ENCODE measurements around the gene YPEL1. TPM values are rescaled to one million over a fixed set of nuclear protein-coding genes. Genes with fewer than 3 reads are reported as not detected.

YPEL1 gene
- total RNA-seq, 4 donors from 2014 or later, result 1.5 to 5.1 (median 2.4) TPM

DNA sequence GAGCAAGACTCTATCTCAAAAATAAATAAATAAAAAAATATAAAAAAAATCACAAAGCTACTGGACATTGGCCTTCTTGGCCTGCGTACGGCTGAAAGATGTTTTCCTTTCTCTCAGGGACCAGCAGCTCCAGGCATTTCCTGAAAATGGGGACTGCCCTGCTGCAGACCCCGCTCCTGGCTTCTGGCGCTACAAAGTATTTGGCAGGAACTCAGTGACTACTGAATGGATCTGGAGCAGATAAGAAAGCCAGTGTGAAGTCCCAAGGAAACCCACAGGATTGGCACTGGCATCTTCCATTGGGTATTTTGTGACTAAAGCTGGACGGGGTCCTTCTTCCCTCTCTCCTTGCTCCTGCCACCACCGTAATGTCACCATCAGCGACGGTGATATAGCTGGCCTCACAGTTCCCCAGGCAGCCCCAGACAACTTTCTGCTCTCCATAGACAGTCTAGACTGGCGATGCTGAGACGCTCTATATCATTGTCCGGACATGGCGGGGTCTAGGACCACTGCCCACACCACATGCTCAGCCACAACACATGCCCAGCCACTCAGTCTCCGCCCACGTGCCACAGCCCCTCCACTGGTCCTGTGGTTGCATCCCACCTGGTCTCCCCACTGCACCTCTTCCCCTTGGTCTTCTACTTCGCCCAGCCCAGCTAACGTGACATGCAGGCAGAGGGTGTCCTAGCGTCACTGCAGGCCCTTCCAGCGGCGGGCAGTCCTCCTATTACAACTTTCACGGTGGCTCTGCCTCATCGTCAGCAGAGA, 22.7 kb upstream of the YPEL1 start:
- WGBS, result 92% methylated on average over 21 of the region's 21 CpGs
- Histone ChIP-seq H3K4me3 (no peak overlapping the region), H3K36me3 (peaks cover 45% of the 10 kb centered on the region), H3K9me3 (no peaks in the 10 kb centered on the region), H3K27me3 (no peaks in the 10 kb centered on the region), H3K4me1 (peaks cover 14% of the 10 kb centered on the region), H3K27ac (no peak overlapping the region)
- DNase-seq (ENCODE audit: low spot score in 2 of 2), result no peak
- TF ChIP-seq POLR2AphosphoS5 (IDR thresholded peaks at IDR 0.05), result no peak
- TF ChIP-seq EP300 (IDR thresholded peaks at IDR 0.05), result no peak
- no peak for TF ChIP-seq POLR2A (IDR thresholded peaks at IDR 0.05)
- TF ChIP-seq CTCF (IDR thresholded peaks at IDR 0.05), result no peak

GRCh38 chr22:21755851-21756284, 20.3 kb upstream of the YPEL1 start:
- Histone ChIP-seq H3K4me1 (peaks cover 14% of the 10 kb centered on the region), H3K36me3 (peaks cover 21% of the 10 kb centered on the region), H3K27me3 (no peaks in the 10 kb centered on the region), H3K27ac (no peak overlapping the region), H3K9me3 (no peaks in the 10 kb centered on the region), H3K4me3 (no peak overlapping the region)
- no peak for TF ChIP-seq CTCF (IDR thresholded peaks at IDR 0.05)
- no peak for TF ChIP-seq EP300 (IDR thresholded peaks at IDR 0.05)
- no peak for TF ChIP-seq POLR2AphosphoS5 (IDR thresholded peaks at IDR 0.05)
- TF ChIP-seq POLR2A (IDR thresholded peaks at IDR 0.05), result no peak
- no peak for DNase-seq (ENCODE audit: low spot score in 2 of 2)
- 40% methylated on average over 5 of the region's 5 CpGs for WGBS

GRCh38 chr22:21754523-21754922, 18.9 kb upstream of the YPEL1 start:
- WGBS, result 14% methylated on average over 6 of the region's 7 CpGs
- Histone ChIP-seq H3K9me3 (no peaks in the 10 kb centered on the region), H3K36me3 (peaks cover 21% of the 10 kb centered on the region), H3K27ac (no peak overlapping the region), H3K27me3 (no peaks in the 10 kb centered on the region), H3K4me3 (no peak overlapping the region), H3K4me1 (peaks cover 14% of the 10 kb centered on the region)
- no peak for TF ChIP-seq EP300 (IDR thresholded peaks at IDR 0.05)
- peak in 1 of 3 donors; percentile 4 for TF ChIP-seq POLR2AphosphoS5 (IDR thresholded peaks at IDR 0.05)
- DNase-seq (ENCODE audit: low spot score in 2 of 2), result no peak

DNA sequence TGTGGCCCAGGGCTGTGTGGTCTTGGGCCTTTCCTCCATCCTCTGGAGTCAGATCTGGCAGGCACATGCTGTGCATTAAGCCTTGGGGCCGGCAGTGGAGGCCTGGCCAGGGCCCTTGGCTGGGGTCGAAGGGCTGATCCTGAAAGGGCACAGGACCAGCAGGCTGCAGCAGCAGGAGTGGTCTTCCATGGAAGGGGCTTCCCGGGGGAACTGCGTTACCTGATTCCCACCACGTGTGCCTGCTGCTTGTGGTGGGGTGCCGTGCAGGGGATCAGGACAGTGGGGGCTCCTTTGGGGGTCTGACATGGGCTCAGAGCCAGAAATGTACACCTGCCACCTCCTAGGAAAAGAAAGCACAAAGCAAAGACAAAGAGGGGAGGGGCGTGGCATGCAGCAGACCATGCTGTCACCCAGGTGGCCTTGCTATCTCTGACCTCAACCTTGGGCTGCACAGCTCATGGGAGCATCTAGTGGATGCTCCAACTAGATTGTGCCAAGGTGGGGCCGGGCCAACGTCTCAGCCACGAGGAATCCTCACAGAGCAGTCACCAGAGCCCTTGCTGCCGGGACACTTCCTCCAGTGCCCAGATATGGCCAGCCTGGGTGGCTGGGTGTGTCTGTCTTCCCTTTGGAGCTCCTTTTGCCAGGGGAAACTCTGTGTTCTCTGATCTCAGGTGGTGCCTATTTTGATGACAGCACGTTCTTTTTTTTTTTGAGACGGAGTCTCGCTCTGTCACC, 17.9 kb upstream of the YPEL1 start:
- Histone ChIP-seq H3K4me3 (no peak overlapping the region), H3K4me1 (peaks cover 14% of the 10 kb centered on the region), H3K36me3 (peaks cover 16% of the 10 kb centered on the region), H3K9me3 (no peaks in the 10 kb centered on the region), H3K27me3 (no peaks in the 10 kb centered on the region), H3K27ac (no peak overlapping the region)
- 72% methylated on average over 14 of the region's 14 CpGs for WGBS
- TF ChIP-seq POLR2AphosphoS5 (IDR thresholded peaks at IDR 0.05), result no peak
- no peak for TF ChIP-seq CTCF (IDR thresholded peaks at IDR 0.05)
- no peak for DNase-seq (ENCODE audit: low spot score in 2 of 2)

GRCh38 chr22:21752276-21752675, 16.7 kb upstream of the YPEL1 start:
- TF ChIP-seq CTCF (IDR thresholded peaks at IDR 0.05) (no peak), POLR2A (IDR thresholded peaks at IDR 0.05) (no peak), POLR2AphosphoS5 (IDR thresholded peaks at IDR 0.05) (no peak), EP300 (IDR thresholded peaks at IDR 0.05) (no peak)
- Histone ChIP-seq H3K9me3 (no peaks in the 10 kb centered on the region), H3K27ac (no peak overlapping the region), H3K4me1 (peaks cover 14% of the 10 kb centered on the region), H3K4me3 (no peak overlapping the region), H3K36me3 (peaks cover 5% of the 10 kb centered on the region), H3K27me3 (no peaks in the 10 kb centered on the region)
- no peak for DNase-seq (ENCODE audit: low spot score in 2 of 2)
- 87% methylated on average over 4 of the region's 4 CpGs for WGBS

Measured in suprapubic skin (tissue), 4 donors.